ENCODE measurements around the gene CST3. TPM values are rescaled to one million over a fixed set of nuclear protein-coding genes. Genes with fewer than 3 reads are reported as not detected.

Gene CST3
- total and polyA plus RNA-seq, 10 of the 15 experiments (the other 5 are each of a cell fraction or from before 2014, with no cell fraction given) = 11.8 to 127 (median 57.8) TPM

DNA sequence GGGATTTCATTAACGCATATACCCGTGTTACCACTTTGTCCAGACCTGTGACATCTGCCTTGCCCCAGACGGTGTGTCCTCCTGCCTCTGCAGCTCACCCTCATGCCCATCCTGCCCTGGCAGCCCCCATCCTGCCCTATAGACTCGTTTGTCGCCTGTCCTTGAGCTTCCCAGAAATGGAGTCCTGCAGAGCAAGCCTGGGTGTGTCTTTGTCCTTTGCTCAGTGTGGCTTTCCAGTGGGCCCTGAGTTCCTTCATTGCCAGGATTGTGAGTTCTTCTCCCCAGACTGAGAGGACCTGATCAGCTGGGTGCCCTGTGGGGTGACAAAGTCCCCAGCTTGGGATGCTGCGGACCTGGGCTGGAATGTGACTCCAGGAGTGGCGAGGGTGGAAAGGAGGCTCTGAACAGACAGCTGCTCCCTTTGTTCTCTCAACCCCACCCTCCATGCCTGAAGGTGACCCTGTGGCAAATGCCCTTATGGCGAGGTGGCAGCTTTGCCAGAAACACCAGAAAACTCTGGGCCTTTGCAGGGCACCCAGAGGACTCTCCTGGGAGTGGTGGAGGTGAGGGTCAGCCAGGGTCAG lies 2.4 kb upstream of the CST3 start (continued):
- TF ChIP-seq, protein P1, sequence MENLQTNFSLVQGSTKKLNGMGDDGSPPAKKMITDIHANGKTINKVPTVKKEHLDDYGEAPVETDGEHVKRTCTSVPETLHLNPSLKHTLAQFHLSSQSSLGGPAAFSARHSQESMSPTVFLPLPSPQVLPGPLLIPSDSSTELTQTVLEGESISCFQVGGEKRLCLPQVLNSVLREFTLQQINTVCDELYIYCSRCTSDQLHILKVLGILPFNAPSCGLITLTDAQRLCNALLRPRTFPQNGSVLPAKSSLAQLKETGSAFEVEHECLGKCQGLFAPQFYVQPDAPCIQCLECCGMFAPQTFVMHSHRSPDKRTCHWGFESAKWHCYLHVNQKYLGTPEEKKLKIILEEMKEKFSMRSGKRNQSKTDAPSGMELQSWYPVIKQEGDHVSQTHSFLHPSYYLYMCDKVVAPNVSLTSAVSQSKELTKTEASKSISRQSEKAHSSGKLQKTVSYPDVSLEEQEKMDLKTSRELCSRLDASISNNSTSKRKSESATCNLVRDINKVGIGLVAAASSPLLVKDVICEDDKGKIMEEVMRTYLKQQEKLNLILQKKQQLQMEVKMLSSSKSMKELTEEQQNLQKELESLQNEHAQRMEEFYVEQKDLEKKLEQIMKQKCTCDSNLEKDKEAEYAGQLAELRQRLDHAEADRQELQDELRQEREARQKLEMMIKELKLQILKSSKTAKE (IDR thresholded peaks at IDR 0.05; ENCODE audit: low read depth, poor library complexity, severe bottlenecking) = no peak
- TF ChIP-seq EED (IDR thresholded peaks at IDR 0.05; ENCODE audit: low read depth) (no peak), HDAC6 (IDR thresholded peaks at IDR 0.05; ENCODE audit: unreplicated experiment) (no peak), ESRRA (IDR thresholded peaks at IDR 0.05; ENCODE audit: low read length) (no peak)

DNA sequence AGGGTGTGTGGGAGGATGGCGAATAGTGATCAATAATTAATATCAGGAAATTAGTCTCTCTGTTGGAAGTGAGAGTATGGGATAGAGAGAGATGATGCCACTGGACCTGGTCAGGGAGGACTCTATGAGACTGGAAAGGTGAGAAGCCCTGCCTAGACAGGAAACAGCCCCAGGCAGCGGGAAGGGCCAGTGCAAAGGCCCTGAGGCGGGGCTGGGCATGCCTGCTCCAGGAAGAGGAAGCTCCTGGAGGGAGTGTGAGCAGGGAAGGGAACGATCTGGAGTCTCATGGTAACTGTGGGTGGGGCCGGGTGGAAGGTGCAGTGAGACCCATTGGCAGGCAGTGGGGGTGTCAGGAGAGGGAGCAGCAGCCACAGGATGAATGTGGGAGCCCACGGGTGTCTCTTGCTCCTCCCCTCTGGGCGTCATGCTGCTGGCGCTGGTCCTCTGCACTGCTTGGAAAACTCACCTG lies 1.8 kb upstream of the CST3 start:
- Histone ChIP-seq H4K20me1 (ENCODE audit: control insufficient read depth, insufficient read depth) (no peaks in the 10 kb centered on the region), H3K4me1 (ENCODE audit: control insufficient read depth, insufficient read depth, low read length) (peaks cover 28% of the 10 kb centered on the region), H3K9ac (ENCODE audit: control insufficient read depth, insufficient read depth, low read length) (no peak overlapping the region), H3K9me3 (replicated peaks; ENCODE audit: control insufficient read depth, insufficient read depth, low read length) (no peaks in the 10 kb centered on the region; the same call in 2 of the 3 replicates), H3K79me2 (ENCODE audit: control insufficient read depth, insufficient read depth, low read length) (no peaks in the 10 kb centered on the region), H2AFZ (ENCODE audit: control insufficient read depth, low read depth, low read length) (no peak overlapping the region), H3K4me3 (no peak overlapping the region), H3K36me3 (ENCODE audit: control insufficient read depth in 2 of 2, insufficient read depth in 2 of 2, low read length in 1 of 2) (no peaks in the 10 kb centered on the region), H3K27me3 (replicated peaks in 1 of 2; ENCODE audit: control insufficient read depth in 2 of 2, insufficient read depth in 2 of 2, low read length in 1 of 2) (no peaks in the 10 kb centered on the region), H3K4me2 (ENCODE audit: control insufficient read depth, insufficient read depth) (no peak overlapping the region), H3K27ac (ENCODE audit: control insufficient read depth, insufficient read depth) (no peak overlapping the region)
- ChIA-PET POLR2A (no interaction called here), SMC1A (ENCODE audit: uncharacterized antibody, unreplicated experiment) (no interaction called here), CTCF (no interaction called here), RAD21 (ENCODE audit: unreplicated experiment) (no interaction called here)
- no peak for TF ChIP-seq NR2F1 (conservative IDR thresholded peaks at IDR 0.05)
- TF ChIP-seq JUND (IDR thresholded peaks at IDR 0.05; ENCODE audit: low read depth, low read length) = no peak
- no peak for TF ChIP-seq SMC3 (IDR thresholded peaks at IDR 0.05; ENCODE audit: borderline replicate concordance, low read length)
- TF ChIP-seq, protein P2, sequence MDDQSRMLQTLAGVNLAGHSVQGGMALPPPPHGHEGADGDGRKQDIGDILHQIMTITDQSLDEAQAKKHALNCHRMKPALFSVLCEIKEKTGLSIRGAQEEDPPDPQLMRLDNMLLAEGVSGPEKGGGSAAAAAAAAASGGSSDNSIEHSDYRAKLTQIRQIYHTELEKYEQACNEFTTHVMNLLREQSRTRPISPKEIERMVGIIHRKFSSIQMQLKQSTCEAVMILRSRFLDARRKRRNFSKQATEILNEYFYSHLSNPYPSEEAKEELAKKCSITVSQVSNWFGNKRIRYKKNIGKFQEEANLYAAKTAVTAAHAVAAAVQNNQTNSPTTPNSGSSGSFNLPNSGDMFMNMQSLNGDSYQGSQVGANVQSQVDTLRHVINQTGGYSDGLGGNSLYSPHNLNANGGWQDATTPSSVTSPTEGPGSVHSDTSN (IDR thresholded peaks at IDR 0.05; ENCODE audit: insufficient replicate concordance, low read depth, low read length) = no peak
- TF ChIP-seq SMAD5 (IDR thresholded peaks at IDR 0.05; ENCODE audit: low read depth) = no peak
- TF ChIP-seq YBX1 (IDR thresholded peaks at IDR 0.05) = no peak
- TF ChIP-seq TCF12 (IDR thresholded peaks at IDR 0.05; ENCODE audit: low read depth, low read length) = no peak
- no peak for TF ChIP-seq ZNF384 (IDR thresholded peaks at IDR 0.05; ENCODE audit: borderline replicate concordance, low read depth, low read length)
- TF ChIP-seq ZNF24 (IDR thresholded peaks at IDR 0.05) = no peak
- TF ChIP-seq, protein P3, sequence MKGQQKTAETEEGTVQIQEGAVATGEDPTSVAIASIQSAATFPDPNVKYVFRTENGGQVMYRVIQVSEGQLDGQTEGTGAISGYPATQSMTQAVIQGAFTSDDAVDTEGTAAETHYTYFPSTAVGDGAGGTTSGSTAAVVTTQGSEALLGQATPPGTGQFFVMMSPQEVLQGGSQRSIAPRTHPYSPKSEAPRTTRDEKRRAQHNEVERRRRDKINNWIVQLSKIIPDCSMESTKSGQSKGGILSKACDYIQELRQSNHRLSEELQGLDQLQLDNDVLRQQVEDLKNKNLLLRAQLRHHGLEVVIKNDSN (IDR thresholded peaks at IDR 0.05; ENCODE audit: borderline replicate concordance, extremely low read length, insufficient read depth, low read depth, low read length) = no peak
- TF ChIP-seq FOXK2 (IDR thresholded peaks at IDR 0.05) = no peak
- no peak for ATAC-seq
- intact Hi-C loops (cut with micrococcal nuclease; ENCODE audit: unreplicated experiment) (no loop called here), in situ Hi-C loops (cut with MboI) (no loop called here)
- no TSS peak for BruUV-seq (replicated peaks)
- 54% methylated on average over 8 of the region's 8 CpGs for WGBS (ENCODE audit: insufficient coverage, insufficient replicate concordance, low lambda C conversion rate, missing lambda C conversion rate)
- DNase-seq (ENCODE audit: low read depth, low spot score) = no peak
- no peak for FAIRE-seq

Measured in GM12878 (cell line).